Effector memory CD4-positive, alpha-beta T cell (primary cell): ENCODE measurements around the gene DYSF.

Source experiments
- DNase-seq, 3 donors: peaks; one replicate each; pipeline ENCODE4 v3.0.0-alpha.2; 2020
- H3K27ac ChIP-seq: 2 replicates; pipeline ENCODE4 v1.7.0; 2013; ENCODE audit warnings: mild to moderate bottlenecking, low read length, moderate library complexity; ENCODE audit not compliant: insufficient read depth, poor library complexity, severe bottlenecking
- H3K27me3 ChIP-seq: replicated peaks from 2 replicates; pipeline ENCODE4 v1.7.0; 2013; ENCODE audit warnings: mild to moderate bottlenecking, low read length; ENCODE audit not compliant: insufficient read depth, control insufficient read depth, poor library complexity, severe bottlenecking
- H3K36me3 ChIP-seq: 2 replicates; pipeline ENCODE4 v1.7.0; 2013; ENCODE audit warnings: mild to moderate bottlenecking, low read length, moderate library complexity; ENCODE audit not compliant: control insufficient read depth, insufficient read depth
- H3K4me1 ChIP-seq: 2 replicates; pipeline ENCODE4 v1.7.0; 2013; ENCODE audit warnings: low read length, mild to moderate bottlenecking; ENCODE audit not compliant: control insufficient read depth, insufficient read depth, poor library complexity, severe bottlenecking
- H3K4me3 ChIP-seq: 2 replicates; pipeline ENCODE4 v1.7.0; 2013; ENCODE audit warnings: low read length, low read depth, mild to moderate bottlenecking; ENCODE audit not compliant: insufficient read depth, poor library complexity, severe bottlenecking
- H3K9me3 ChIP-seq: 2 replicates; pipeline ENCODE4 v1.7.0; 2013; ENCODE audit warnings: mild to moderate bottlenecking, low read length, moderate library complexity; ENCODE audit not compliant: control insufficient read depth

Gene DYSF

DNA sequence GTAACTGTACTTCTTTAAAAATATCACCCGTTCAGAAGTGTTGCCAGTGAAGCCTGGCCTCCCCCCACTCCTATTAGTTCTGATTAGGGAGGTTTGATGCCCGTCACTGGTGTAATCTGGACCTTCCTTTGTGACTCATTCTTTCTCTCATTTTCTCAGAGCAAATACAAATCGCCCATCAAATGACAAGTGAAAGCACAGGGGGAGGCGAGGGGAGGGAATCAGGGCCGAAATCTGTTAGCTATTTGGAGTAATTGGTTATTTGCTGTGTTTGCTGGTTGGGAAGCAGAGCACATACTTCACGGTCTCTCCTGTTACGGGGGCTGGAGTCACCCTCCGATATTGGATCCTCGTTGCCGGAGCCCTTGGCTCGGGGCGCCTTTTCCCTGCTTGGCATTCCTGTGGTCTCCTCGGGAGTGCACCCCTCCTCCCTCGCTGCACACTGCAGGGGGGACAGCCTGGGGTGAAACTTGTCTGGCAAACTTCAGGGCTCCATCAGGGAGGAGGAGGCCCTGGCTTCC, 178.1 kb downstream of the DYSF start:
- Histone ChIP-seq H3K9me3 (no peaks in the 10 kb centered on the region), H3K4me3 (no peak overlapping the region), H3K4me1 (no peaks in the 10 kb centered on the region), H3K27me3 (no peaks in the 10 kb centered on the region), H3K27ac (no peak overlapping the region), H3K36me3 (no peaks in the 10 kb centered on the region)
- no peak for DNase-seq

DNA sequence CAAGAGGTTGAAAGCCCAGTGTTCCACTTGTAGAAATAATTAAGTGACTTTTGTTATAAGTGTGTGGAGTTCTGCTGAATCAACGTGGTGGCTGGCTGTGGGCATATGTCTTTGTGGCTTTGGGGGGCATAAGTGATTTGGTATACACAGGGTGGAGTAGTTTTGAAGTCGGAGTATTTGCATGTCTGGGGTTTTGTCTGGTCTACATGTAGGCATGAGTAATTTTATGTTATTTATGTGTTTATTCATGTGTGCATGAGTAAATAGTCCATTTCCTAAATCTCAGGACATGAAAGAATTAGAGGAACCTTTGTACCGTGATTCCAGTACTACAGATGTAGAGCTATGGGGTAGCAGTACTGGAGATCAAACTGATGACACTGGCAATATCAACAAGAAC, 179.7 kb downstream of the DYSF start:
- no peak overlapping the region for H3K27ac ChIP-seq
- no peaks in the 10 kb centered on the region for H3K9me3 ChIP-seq
- no peaks in the 10 kb centered on the region for H3K27me3 ChIP-seq
- no peaks in the 10 kb centered on the region for H3K4me1 ChIP-seq
- DNase-seq: no peak
- no peak overlapping the region for H3K4me3 ChIP-seq
- no peaks in the 10 kb centered on the region for H3K36me3 ChIP-seq

DNA sequence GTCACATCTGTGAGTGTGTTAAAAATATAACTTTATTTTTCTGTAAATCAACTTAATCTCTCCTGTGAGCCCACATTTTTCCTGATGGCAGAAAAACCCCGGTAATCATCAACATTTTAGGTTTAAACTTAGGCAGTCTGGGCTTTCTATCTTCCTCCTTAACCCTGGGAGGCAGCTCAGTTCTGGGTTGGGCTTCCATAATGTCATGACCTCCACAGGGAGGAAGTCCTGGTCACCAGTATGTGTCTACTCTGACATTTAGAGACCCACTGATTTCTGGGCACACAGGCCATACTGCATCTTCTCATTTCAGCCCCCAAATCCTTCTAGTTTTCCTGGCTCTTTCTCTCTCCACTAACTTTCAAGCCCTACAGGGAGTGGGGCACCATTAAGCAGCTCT, 181.2 kb downstream of the DYSF start:
- Histone ChIP-seq H3K36me3 (no peaks in the 10 kb centered on the region), H3K9me3 (no peaks in the 10 kb centered on the region), H3K4me3 (no peak overlapping the region), H3K27ac (no peak overlapping the region), H3K27me3 (no peaks in the 10 kb centered on the region), H3K4me1 (no peaks in the 10 kb centered on the region)
- no peak for DNase-seq

DNA sequence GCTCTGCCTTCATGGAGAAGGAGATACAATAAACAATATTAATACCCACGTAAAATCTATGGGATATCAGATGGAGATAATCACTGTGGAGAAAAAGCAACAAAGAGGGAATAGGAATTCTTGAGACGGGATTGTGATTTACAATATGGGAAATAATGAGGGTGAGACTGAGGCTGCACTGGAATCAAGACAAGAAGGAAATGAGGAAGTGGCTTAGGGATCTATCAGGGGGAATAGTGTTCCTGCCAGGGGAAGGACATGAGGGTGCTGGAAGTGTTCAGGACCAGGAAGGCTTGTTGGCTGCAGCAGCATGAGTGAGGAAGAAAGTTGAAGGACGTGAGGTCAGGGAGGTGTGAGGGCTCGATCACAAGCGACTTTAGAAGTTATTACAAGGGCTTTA, 182.4 kb downstream of the DYSF start:
- no peaks in the 10 kb centered on the region for H3K36me3 ChIP-seq
- no peaks in the 10 kb centered on the region for H3K9me3 ChIP-seq
- no peak for DNase-seq
- no peak overlapping the region for H3K27ac ChIP-seq
- H3K4me3 ChIP-seq: no peak overlapping the region
- H3K4me1 ChIP-seq: no peaks in the 10 kb centered on the region
- no peaks in the 10 kb centered on the region for H3K27me3 ChIP-seq

DNA sequence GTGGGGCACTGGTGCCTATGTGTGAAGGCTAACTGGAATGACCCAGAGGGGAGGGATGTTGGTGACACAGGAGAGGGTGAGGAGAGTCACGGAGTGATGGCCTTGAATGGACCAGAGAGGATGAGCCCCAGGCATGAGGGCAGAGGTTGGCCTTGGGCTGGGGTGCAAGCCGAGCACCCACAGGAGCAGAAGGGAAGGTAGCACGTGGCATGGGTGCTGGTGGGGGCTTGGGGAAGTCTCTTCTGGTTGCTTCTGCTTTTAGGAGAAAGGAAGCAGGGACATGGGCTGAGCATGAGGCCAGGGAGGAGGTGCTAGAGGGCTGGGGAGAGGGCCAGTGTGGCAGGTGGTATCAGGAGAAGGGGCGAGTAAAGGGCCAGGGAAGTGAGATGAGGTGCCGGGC, 183.8 kb downstream of the DYSF start:
- DNase-seq: no peak
- Histone ChIP-seq H3K27me3 (no peaks in the 10 kb centered on the region), H3K9me3 (no peaks in the 10 kb centered on the region), H3K36me3 (no peaks in the 10 kb centered on the region), H3K27ac (no peak overlapping the region), H3K4me3 (no peak overlapping the region), H3K4me1 (no peaks in the 10 kb centered on the region)

DNA sequence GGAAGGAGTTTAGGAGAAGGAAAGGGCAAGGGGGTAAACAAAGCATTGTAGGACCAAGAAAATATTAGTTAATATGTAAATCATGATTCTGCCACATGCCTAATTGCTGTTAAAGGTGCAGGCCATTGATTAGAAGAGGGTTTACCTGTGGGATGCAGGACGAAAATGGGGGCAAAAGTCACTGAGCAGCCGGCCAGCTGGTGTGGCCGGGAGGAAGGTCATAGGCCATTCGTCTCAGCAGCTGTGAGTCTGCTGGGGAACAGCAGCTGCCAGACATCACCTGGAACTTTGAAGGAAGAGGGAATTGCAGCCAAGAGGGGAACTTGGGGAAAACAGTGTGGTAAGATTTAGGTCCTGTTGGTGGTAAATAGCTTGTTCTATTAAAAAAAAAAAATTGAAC, 184.4 kb downstream of the DYSF start:
- H3K27ac ChIP-seq: no peak overlapping the region
- no peaks in the 10 kb centered on the region for H3K36me3 ChIP-seq
- H3K9me3 ChIP-seq: no peaks in the 10 kb centered on the region
- no peak overlapping the region for H3K4me3 ChIP-seq
- H3K4me1 ChIP-seq: no peaks in the 10 kb centered on the region
- no peak for DNase-seq
- H3K27me3 ChIP-seq: no peaks in the 10 kb centered on the region

DNA sequence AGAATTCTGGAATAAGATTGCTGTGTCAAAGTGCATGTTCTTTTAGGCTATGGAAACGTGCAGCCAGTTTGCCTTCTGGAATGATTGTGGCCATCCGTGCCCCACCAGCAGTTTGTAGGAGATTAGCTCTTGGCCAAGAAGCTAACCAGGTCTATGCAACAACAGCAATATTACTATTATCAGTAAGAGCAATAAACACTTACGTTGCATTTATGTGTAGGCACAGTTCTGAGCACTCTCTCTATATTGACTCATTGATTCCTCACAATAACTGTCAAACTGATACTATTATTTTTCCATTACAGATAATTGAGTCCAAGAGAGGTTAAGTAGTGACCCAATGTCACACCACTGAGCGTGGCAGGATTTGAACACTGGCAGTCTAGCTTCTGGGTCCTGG, 186.4 kb downstream of the DYSF start:
- no peak for DNase-seq
- no peak overlapping the region for H3K4me3 ChIP-seq
- H3K4me1 ChIP-seq: no peaks in the 10 kb centered on the region
- peaks cover 4% of the 10 kb centered on the region for H3K27me3 ChIP-seq
- H3K27ac ChIP-seq: no peak overlapping the region
- H3K9me3 ChIP-seq: no peaks in the 10 kb centered on the region
- H3K36me3 ChIP-seq: no peaks in the 10 kb centered on the region

DNA sequence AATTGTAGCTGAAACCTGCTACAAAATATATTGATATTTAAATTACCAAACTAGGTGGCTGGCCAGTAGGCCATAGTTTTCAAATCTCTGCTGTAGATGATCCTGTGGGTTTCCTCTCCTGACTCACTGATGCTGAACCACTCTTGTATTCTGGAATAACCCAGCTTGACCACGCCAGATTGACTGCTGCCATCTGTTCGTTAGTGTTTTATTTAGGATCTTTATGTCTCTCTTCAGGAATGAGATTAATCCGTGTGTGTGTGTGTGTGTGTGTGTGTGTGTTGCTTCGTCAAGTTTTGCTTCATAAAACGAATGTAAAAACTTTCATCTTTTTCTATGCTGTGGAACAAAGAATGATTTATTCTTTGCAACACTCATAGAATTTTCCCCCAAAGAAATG, 187.1 kb downstream of the DYSF start:
- no peak overlapping the region for H3K4me3 ChIP-seq
- H3K9me3 ChIP-seq: no peaks in the 10 kb centered on the region
- peaks cover 4% of the 10 kb centered on the region for H3K27me3 ChIP-seq
- no peaks in the 10 kb centered on the region for H3K36me3 ChIP-seq
- no peak overlapping the region for H3K27ac ChIP-seq
- H3K4me1 ChIP-seq: no peaks in the 10 kb centered on the region
- DNase-seq: no peak

DNA sequence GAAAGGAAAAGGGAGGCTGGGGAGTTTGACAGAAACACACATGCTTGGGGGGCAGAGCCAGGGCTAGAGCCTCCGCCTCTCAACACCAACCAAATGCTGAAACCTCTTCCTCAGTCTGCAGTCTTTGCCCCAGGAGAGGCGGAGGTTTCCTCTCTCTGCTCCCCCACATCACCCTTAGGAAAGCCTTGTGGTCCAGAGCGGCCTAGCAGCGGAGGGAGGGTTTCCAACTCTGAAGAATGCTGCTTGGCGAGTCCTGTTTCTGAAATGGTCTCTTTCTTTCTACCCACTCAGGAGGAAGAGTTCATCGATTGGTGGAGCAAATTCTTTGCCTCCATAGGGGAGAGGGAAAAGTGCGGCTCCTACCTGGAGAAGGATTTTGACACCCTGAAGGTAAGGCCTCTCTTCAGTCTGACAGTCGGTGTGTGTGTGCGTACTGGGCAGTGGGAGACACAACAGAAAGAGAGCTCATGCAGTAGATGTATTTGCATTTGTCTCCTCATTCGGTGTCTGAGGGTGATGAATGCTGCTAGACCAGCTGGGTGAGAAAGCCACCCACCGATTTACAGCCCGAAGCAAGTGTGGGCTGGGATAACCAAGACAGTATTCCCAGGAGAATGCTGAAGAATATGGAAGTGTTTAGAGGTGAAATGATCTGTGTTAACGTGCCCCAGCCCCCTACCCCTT, 190.5 kb downstream of the DYSF start:
- H3K27ac ChIP-seq: no peak overlapping the region
- no peaks in the 10 kb centered on the region for H3K4me1 ChIP-seq
- no peak for DNase-seq
- peaks cover 13% of the 10 kb centered on the region for H3K27me3 ChIP-seq
- no peaks in the 10 kb centered on the region for H3K9me3 ChIP-seq
- no peaks in the 10 kb centered on the region for H3K36me3 ChIP-seq
- H3K4me3 ChIP-seq: no peak overlapping the region

DNA sequence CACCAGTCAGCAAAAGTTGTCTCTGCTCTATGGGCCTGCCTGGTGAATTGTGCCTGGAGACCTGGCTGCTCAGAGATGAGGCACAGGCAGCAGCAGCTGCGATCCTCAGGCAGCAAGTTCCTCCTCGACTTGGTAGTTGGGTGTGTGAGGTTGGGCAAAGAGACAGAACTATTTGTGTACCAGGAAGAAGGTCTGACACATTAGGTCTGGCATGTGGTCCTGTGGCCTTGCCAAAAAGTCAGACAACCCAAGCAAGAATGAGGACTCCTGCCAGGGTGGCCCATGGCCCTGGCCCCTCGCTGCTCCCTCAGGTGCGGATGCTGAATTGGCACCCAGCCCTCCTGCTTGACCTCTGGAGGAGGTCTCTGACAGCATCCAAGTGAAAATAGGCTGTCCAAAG, 192.7 kb downstream of the DYSF start:
- Histone ChIP-seq H3K9me3 (no peaks in the 10 kb centered on the region), H3K27me3 (peaks cover 13% of the 10 kb centered on the region), H3K4me3 (no peak overlapping the region), H3K4me1 (no peaks in the 10 kb centered on the region), H3K27ac (no peak overlapping the region), H3K36me3 (no peaks in the 10 kb centered on the region)
- no peak for DNase-seq
